Erythroblast (primary cell): ENCODE results near the gene PCED1B.

Source experiments
- GATA1 ChIP-seq: IDR thresholded peaks from 2 replicates; pipeline ENCODE4 v1.6.1; 2011; ENCODE audit warnings: low read depth, mild to moderate bottlenecking, control low read depth, low read length, moderate library complexity
- POLR2A ChIP-seq: IDR thresholded peaks from 2 replicates; pipeline ENCODE4 v1.6.1; 2011; ENCODE audit warnings: mild to moderate bottlenecking, low read length

- no peak for TF ChIP-seq POLR2A
- no peak for TF ChIP-seq GATA1
These were observed 11.5 kb upstream of the PCED1B start for GRCh38 chr12:47067771-47068431.
